HAP-1 (cell line): ENCODE results near the gene USP15.
"Not testable (repeated sequence)": the region's sequence is repeated elsewhere in the genome, so short reads cannot be mapped to it uniquely, and the experiment has no call there.

Source experiments
- DNase-seq, 2 experiments: peaks; one replicate each; pipeline ENCODE4 v3.0.0-alpha.2; 2016 to 2020; ENCODE audit warnings: low spot score in 2 of 2
- H3K27me3 ChIP-seq: fragments of 250-450 bp; sonication (Bioruptor Pico); 2 replicates; pipeline ENCODE4 v1.5.1; 2020; ENCODE audit warnings: low read depth, mild to moderate bottlenecking, moderate library complexity
- H3K36me3 ChIP-seq: fragments of 250-450 bp; sonication (Bioruptor Pico); replicated peaks from 2 replicates; pipeline ENCODE4 v1.5.1; 2020; ENCODE audit warnings: mild to moderate bottlenecking
- H3K4me1 ChIP-seq: fragments of 250-450 bp; sonication (Bioruptor Pico); 2 replicates; pipeline ENCODE4 v1.5.1; 2020; ENCODE audit warnings: mild to moderate bottlenecking
- H3K4me3 ChIP-seq: fragments of 250-450 bp; sonication (Bioruptor Pico); 2 replicates; pipeline ENCODE4 v1.5.1; 2020; ENCODE audit warnings: mild to moderate bottlenecking, moderate library complexity
- H3K9me3 ChIP-seq: fragments of 250-450 bp; sonication (Bioruptor Pico); 2 replicates; pipeline ENCODE4 v1.5.1; 2020; ENCODE audit warnings: mild to moderate bottlenecking, moderate library complexity
- in situ Hi-C: fragments of 300-500 bp; cut with MboI; formaldehyde crosslinking; loops from 3 replicates; pipeline ENCODE4 v1.14.3; 2020; ENCODE audit warnings: low sequenced_read_pairs, inconsistent platforms, mixed read lengths

USP15 gene

DNA sequence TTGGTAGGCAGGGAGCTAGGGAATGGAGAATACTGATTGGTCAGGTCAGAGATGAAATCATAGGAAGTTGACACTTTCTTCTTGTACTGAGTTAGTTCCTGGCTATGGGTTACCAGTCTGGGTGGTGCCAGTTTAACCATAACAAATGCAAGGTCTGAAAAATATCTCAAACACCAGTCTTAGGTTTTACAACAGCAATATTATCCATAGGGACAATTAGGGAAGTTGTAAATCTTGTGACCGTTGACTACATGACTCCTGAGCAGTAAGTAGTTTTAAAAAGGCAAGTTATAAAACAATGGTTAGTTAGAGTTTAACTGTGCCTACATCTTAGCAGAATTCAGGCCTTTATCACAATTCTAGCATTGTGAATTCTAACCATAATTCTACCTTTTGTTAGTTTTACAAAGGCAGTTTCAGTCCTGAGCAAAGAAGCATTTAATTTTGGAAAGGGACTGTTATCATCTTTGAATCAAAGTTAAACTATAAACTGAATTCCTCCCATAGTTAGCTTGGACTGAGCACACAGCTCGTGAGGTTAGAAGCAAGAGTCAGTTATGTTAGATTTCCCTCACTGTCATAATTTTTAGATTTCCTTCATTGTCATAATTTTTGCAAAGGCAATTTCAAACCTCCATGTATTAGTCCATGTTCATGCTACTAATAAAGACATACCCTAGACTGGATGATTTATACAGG lies 186.7 kb downstream of the USP15 start:
- H3K4me1 ChIP-seq, result no peaks in the 10 kb centered on the region
- no peak for DNase-seq
- peaks cover 5% of the 10 kb centered on the region for H3K27me3 ChIP-seq
- 0 out of 2 replicates have a peak, but pooled peaks cover 2% of the 10 kb centered on the region for H3K9me3 ChIP-seq
- in situ Hi-C loops, result loop anchor here (25.0 kb wide), 1 partner anchor 1390 kb away; the partner anchor contains the start of gene SRGAP1
- no peaks in the 10 kb centered on the region for H3K36me3 ChIP-seq
- no peak overlapping the region for H3K4me3 ChIP-seq

DNA sequence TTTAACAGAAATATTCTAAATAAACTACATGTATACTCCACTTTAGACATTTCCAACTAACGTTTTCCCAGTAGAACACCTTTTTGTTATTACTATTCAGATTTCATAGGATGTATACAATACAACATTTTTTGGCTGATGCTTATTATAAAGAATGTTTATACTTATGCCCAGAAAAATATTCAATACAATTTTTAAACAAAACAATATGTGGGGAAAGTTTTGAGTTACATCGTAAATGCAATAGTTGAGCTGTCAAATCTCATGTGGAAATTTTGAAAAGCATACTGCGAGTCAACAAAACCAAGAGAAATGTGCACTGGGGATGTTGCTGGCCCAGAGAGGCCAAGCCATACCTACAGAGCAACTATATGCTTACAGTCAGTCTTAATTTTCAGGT lies 188.2 kb downstream of the USP15 start:
- Histone ChIP-seq H3K27me3 (peaks cover 12% of the 10 kb centered on the region), H3K4me1 (no peaks in the 10 kb centered on the region), H3K4me3 (no peak overlapping the region), H3K36me3 (no peaks in the 10 kb centered on the region), H3K9me3 (0 out of 2 replicates have a peak, but pooled peaks cover 2% of the 10 kb centered on the region)
- no peak for DNase-seq
- in situ Hi-C loops, result loop anchor here (25.0 kb wide), 1 partner anchor 1389 kb away; the partner anchor contains the start of gene SRGAP1

DNA sequence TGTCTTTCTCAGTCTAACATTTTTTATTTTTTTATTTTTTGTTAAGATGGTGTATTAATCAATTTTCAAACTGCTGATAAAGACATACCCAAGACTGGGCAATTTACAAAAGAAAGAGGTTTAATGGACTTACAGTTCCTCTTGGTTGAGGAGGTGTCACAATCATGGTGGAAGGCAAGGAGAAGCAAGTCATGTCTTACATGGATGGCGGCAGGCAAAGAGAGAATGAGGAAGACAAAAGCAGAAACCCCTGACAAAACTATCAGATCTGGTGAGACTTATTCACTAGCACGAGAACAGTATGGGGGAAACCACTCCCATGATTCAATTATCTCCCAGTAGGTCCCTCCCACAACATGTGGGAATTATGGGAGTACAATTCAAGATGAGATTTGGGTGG lies 195.2 kb downstream of the USP15 start:
- H3K4me1 ChIP-seq, in situ Hi-C loops, H3K9me3 ChIP-seq, H3K4me3 ChIP-seq, H3K36me3 ChIP-seq, DNase-seq: not testable (repeated sequence)
- peaks cover 12% of the 10 kb centered on the region for H3K27me3 ChIP-seq

DNA sequence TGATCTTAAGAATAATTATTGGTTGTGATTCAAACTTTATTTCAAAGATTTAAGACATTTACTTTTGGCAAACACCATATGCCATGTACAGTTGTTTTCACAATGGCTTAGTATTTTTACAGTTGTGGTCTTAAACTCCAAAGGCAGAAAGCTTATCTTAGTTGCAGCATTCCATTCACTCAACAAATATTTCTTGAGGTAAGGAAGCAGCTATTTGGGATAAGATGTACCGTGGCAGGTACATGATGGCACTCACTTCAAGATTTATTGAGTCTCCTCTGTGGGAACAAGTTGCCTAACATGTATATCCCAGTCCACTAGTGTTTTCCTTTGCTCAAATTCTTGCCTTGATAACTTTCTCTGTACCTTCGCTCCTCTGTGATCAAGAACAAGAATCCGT lies 198.4 kb downstream of the USP15 start:
- no peaks in the 10 kb centered on the region for H3K36me3 ChIP-seq
- DNase-seq, result no peak
- in situ Hi-C loops, result no loop called here
- H3K27me3 ChIP-seq, result no peaks in the 10 kb centered on the region
- H3K9me3 ChIP-seq, result no peaks in the 10 kb centered on the region; the same call in 1 of the 2 replicates
- no peaks in the 10 kb centered on the region for H3K4me1 ChIP-seq
- H3K4me3 ChIP-seq, result no peak overlapping the region

DNA sequence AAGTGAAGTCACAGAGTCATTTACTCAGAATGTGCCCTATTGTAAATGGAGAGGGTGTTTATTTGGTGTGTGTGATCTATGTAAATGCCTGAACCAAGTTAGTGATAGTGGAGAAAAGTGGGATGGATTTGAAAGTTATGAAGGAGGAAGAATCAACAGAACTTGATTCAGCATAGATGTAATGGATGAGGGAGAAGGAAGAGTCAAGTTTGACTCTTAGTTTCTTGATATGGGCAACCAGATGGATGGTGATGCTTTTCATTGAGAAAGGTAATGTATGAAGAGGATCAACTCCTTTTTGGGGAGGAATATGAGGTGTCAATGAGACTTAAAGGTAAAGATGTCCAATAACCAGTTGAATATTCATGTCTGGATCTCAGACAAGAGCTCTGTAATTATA lies 199.8 kb downstream of the USP15 start:
- H3K9me3 ChIP-seq, result peaks cover 5% of the 10 kb centered on the region
- no peaks in the 10 kb centered on the region for H3K4me1 ChIP-seq
- H3K4me3 ChIP-seq, result no peak overlapping the region
- no peaks in the 10 kb centered on the region for H3K27me3 ChIP-seq
- H3K36me3 ChIP-seq, result no peaks in the 10 kb centered on the region
- in situ Hi-C loops, result no loop called here
- DNase-seq, result no peak

DNA sequence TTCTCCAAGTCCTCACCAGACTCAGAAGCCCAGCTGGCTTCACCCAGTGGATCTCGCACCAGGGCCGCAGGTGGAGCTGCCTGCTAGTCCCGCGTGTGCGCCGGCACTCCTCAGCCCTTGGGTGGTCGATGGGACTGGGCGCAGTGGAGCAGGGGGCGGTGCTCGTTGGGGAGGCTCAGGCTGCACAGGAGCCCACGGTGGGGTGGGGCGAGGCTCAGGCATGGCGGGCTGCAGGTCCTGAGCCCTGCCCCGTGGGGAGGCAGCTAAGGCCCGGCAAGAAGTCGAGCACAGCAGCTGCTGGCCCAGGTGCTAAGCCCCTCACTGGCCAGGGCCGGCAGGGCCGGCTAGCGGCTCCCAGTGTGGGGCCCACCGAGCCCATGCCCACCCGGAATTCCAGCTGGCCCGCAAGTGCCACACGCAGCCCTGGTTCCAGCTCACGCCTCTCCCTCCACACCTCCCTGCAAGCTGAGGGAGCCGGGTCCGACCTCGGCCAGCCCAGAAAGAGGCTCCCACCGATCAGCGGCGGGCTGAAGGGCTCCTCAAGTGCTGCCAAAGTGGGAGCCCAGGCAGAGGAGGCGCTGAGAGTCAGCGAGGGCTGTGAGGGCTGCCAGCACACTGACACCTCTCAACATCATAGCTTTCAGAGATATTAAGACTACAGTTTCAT lies 201.1 kb downstream of the USP15 start:
- H3K36me3 ChIP-seq, in situ Hi-C loops, H3K9me3 ChIP-seq, H3K4me3 ChIP-seq, H3K4me1 ChIP-seq, H3K27me3 ChIP-seq, DNase-seq: not testable (repeated sequence)

DNA sequence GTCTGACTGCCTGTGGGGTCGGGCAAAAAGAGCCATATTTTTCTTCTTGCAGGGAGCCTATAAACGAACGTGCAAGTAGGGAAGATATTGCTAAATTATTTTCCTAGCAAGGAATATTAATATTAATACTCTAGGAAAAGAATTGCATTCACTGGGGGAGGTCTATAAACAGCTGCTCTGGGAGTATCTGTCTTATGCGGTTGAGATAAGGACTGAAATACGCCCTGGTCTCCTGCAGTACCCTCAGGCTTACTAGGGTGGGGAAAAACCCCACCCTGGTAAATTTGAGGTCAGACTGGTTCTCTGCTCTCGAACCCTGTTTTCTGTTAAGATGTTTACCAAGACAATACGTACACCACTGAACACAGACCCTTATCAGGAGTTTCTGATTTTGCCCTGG lies 203.0 kb downstream of the USP15 start:
- DNase-seq, H3K36me3 ChIP-seq, H3K9me3 ChIP-seq, H3K27me3 ChIP-seq, H3K4me1 ChIP-seq, H3K4me3 ChIP-seq, in situ Hi-C loops: not testable (repeated sequence)
